ENCODE measurements around the gene TEPSIN.

The TEPSIN gene

DNA sequence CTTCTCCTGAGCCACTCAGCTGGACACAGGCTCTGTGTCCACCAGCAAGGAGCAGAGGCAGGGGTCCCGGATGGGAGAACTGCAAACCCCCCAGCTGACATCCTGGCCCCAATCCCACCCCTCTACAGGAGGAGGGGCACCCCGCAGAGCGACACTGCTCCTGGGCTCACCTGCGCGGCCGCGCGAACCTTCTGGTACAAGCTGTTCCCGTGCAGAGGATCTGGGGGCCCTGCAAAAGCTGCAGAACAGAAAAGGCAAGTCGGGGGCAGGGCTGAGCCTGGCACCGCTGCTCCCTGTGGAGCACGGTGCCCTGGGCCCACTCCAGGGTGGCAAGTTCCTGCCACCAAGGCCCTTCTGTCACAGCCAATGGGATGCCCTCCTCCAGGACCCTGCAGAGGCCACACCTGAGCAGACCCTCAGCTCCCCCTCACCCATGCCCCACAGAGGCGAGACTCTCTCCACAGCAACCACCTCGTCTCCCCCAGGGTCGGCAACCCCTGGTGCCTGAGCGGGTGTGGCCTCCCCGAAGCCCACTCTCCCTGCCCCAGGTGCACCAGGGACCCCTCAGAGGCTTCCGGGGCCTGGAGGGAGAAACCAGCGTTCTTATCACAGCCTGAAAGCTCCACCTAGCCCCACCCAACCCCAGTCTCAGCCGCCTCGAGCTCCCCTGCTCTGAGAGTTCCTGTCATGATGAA is 4.9 kb downstream of the TEPSIN start:
- peaks cover 38% of the 10 kb centered on the region for H3K79me2 ChIP-seq (ENCODE audit: low read length)
- H3K36me3 ChIP-seq (replicated peaks; ENCODE audit: insufficient read depth, low read length): no peaks in the 10 kb centered on the region
- no peak overlapping the region for H2AFZ ChIP-seq (ENCODE audit: low read length)
- DNase-seq: no peak
- H3K27me3 ChIP-seq (replicated peaks; ENCODE audit: insufficient read depth, low read length): no peaks in the 10 kb centered on the region
- H3F3A ChIP-seq (ENCODE audit: insufficient read depth, low read length): no peaks in the 10 kb centered on the region
- no peak overlapping the region for H3K4me3 ChIP-seq (ENCODE audit: low read length)
- TF ChIP-seq EZH2 (optimal IDR thresholded peaks at IDR 0.05; ENCODE audit: low read depth, low read length) (no peak), CTCF (IDR thresholded peaks at IDR 0.05; ENCODE audit: low read length) (no peak), EZH2phosphoT487 (IDR thresholded peaks at IDR 0.05; ENCODE audit: low read length) (no peak)
- H3K27ac ChIP-seq (ENCODE audit: low read length): no peak overlapping the region
- H3K9me3 ChIP-seq (replicated peaks; ENCODE audit: insufficient read depth, low read length): no peaks in the 10 kb centered on the region
- H4K20me1 ChIP-seq (ENCODE audit: insufficient read depth, low read length): no peaks in the 10 kb centered on the region
- H3K9me2 ChIP-seq (replicated peaks; ENCODE audit: insufficient read depth, low read length): no peaks in the 10 kb centered on the region
- peaks cover 6% of the 10 kb centered on the region for H3K4me1 ChIP-seq (ENCODE audit: low read length)
- no peak overlapping the region for H3K4me2 ChIP-seq (ENCODE audit: low read depth, low read length)
- H3K9ac ChIP-seq (ENCODE audit: low read length): no peak overlapping the region

- Histone ChIP-seq H3K27ac (ENCODE audit: low read length) (no peak overlapping the region), H3K36me3 (replicated peaks; ENCODE audit: insufficient read depth, low read length) (no peaks in the 10 kb centered on the region), H4K20me1 (ENCODE audit: insufficient read depth, low read length) (no peaks in the 10 kb centered on the region), H3K27me3 (replicated peaks; ENCODE audit: insufficient read depth, low read length) (no peaks in the 10 kb centered on the region), H3K4me2 (ENCODE audit: low read depth, low read length) (no peak overlapping the region), H3K79me2 (ENCODE audit: low read length) (peaks cover 32% of the 10 kb centered on the region), H2AFZ (ENCODE audit: low read length) (no peak overlapping the region), H3F3A (ENCODE audit: insufficient read depth, low read length) (no peaks in the 10 kb centered on the region), H3K9me3 (replicated peaks; ENCODE audit: insufficient read depth, low read length) (no peaks in the 10 kb centered on the region), H3K9ac (ENCODE audit: low read length) (no peak overlapping the region), H3K9me2 (replicated peaks; ENCODE audit: insufficient read depth, low read length) (no peaks in the 10 kb centered on the region), H3K4me3 (ENCODE audit: low read length) (no peak overlapping the region), H3K4me1 (ENCODE audit: low read length) (peaks cover 6% of the 10 kb centered on the region)
- DNase-seq: no peak
- TF ChIP-seq EZH2phosphoT487 (IDR thresholded peaks at IDR 0.05; ENCODE audit: low read length): no peak
- TF ChIP-seq EZH2 (optimal IDR thresholded peaks at IDR 0.05; ENCODE audit: low read depth, low read length): no peak
- TF ChIP-seq CTCF (IDR thresholded peaks at IDR 0.05; ENCODE audit: low read length): no peak
These were observed 5.5 kb downstream of the TEPSIN start for GRCh38 chr17:81233316-81233715.

DNA sequence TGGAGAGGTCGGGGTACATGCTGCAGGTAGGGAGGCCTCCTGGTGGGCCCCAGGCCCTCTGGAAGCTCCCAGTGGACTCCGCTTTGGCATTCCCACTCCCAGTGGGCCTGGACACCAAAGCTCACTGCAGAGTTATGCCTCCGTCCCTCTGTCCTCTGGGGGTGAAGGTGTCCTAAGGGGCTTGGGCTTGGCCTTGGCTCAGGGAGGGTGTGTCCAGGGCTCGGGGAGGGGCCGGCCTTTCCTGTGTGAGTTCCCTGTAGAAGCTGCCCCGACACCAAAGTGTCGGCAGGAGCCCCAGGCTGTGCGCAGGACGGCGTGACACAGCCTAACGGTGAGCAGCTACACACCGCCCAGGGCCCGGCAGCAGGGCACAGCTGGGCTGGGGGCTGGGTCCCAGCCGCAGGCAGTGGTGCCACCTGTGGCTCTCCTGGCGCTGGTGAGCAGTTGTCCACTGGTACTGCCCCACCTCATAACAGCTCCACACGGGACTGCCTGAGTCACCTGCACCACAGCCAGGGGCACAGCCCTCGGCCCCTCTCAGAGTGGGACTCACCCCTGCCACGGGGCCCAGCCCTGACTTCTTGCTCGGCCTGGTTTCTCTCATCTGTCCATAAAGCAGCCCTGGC is 6.1 kb downstream of the TEPSIN start:
- Histone ChIP-seq H3K4me2 (ENCODE audit: low read depth, low read length) (no peak overlapping the region), H3K27me3 (replicated peaks; ENCODE audit: insufficient read depth, low read length) (no peaks in the 10 kb centered on the region), H4K20me1 (ENCODE audit: insufficient read depth, low read length) (no peaks in the 10 kb centered on the region), H3K9me3 (replicated peaks; ENCODE audit: insufficient read depth, low read length) (no peaks in the 10 kb centered on the region), H3K9ac (ENCODE audit: low read length) (no peak overlapping the region), H3F3A (ENCODE audit: insufficient read depth, low read length) (no peaks in the 10 kb centered on the region), H3K79me2 (ENCODE audit: low read length) (peaks cover 26% of the 10 kb centered on the region), H3K36me3 (replicated peaks; ENCODE audit: insufficient read depth, low read length) (no peaks in the 10 kb centered on the region), H3K27ac (ENCODE audit: low read length) (no peak overlapping the region), H3K9me2 (replicated peaks; ENCODE audit: insufficient read depth, low read length) (no peaks in the 10 kb centered on the region), H3K4me3 (ENCODE audit: low read length) (no peak overlapping the region), H2AFZ (ENCODE audit: low read length) (no peak overlapping the region), H3K4me1 (ENCODE audit: low read length) (peaks cover 1% of the 10 kb centered on the region)
- TF ChIP-seq EZH2phosphoT487 (IDR thresholded peaks at IDR 0.05; ENCODE audit: low read length): no peak
- TF ChIP-seq CTCF (IDR thresholded peaks at IDR 0.05; ENCODE audit: low read length): no peak
- no peak for TF ChIP-seq EZH2 (optimal IDR thresholded peaks at IDR 0.05; ENCODE audit: low read depth, low read length)
- DNase-seq: no peak
